AG04450 (cell line): ENCODE data around the gene NOL9. TPM values are rescaled to one million over a fixed set of nuclear protein-coding genes. Genes with fewer than 3 reads are reported as not detected.

Source experiments
- CTCF ChIA-PET: fragments of 300-600, 350-600 bp; formaldehyde crosslinking; extraction: SDS; loops from one replicate; lab custom pipeline; 2022; ENCODE audit warnings: antibody characterized with exemption, inconsistent platforms; lab: Charles Lee
- POLR2A ChIA-PET: fragments of 350-600 bp; formaldehyde crosslinking; extraction: SDS; loops from one replicate; lab custom pipeline; 2021; ENCODE audit warnings: antibody characterized with exemption, inconsistent platforms; lab: Yijun Ruan, JAX
- DNase-seq: peaks from one replicate; pipeline ENCODE4 v3.0.0-alpha.2; 2011; ENCODE audit warnings: low read depth, low spot score
- H3K27ac ChIP-seq: one replicate; pipeline ENCODE4 v1.5.1; 2012; ENCODE audit warnings: low read depth, low read length, control low read depth
- H3K27me3 ChIP-seq: one replicate; pipeline ENCODE4 v1.6.0; 2012; ENCODE audit warnings: low read length; ENCODE audit not compliant: control insufficient read depth, insufficient read depth
- H3K4me3 ChIP-seq: 2 replicates; pipeline ENCODE4 v1.5.1; 2011; ENCODE audit warnings: mild to moderate bottlenecking, low read depth, low read length, control low read depth
- H3K9me3 ChIP-seq: 2 replicates; pipeline ENCODE4 v1.5.1; 2012; ENCODE audit warnings: low read length; ENCODE audit not compliant: control insufficient read depth, insufficient read depth
- polyA plus RNA-seq: library from polyadenylated mRNA; depleted of rRNA; stranded (reverse); fragments of >200 nt; gene quantifications from 2 replicates; pipeline ENCODE4 v1.2.3, GENCODE V29; 2011
- TF ChIP-seq, protein P1 (sequence below): IDR thresholded peaks from 2 replicates; pipeline ENCODE4 v1.5.1; 2011; ENCODE audit warnings: low read depth, low read length, control low read depth, inconsistent platforms

NOL9 gene
- polyA plus RNA-seq, 1 experiment, result 23.6 TPM

DNA sequence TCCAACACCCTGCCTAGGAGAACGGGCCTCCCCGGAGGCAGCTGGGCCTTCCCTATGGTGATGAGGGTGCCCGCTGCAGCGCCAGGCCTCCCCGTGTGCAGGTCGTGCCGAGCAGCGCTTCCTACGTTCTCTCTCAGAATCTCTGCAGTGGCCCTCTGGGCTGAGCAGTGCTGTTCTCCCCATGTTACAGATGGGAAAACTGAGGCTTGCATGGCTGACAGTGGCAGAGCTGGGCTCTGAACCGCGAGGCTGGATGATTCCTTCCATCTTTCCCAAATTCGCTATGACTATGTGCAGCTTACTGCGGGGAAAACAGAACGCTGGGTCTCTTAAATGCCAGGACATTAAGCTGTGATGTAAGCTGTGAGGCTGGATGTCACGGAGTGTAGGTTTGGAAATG, 39.5 kb upstream of the NOL9 start:
- TF ChIP-seq, protein P1, sequence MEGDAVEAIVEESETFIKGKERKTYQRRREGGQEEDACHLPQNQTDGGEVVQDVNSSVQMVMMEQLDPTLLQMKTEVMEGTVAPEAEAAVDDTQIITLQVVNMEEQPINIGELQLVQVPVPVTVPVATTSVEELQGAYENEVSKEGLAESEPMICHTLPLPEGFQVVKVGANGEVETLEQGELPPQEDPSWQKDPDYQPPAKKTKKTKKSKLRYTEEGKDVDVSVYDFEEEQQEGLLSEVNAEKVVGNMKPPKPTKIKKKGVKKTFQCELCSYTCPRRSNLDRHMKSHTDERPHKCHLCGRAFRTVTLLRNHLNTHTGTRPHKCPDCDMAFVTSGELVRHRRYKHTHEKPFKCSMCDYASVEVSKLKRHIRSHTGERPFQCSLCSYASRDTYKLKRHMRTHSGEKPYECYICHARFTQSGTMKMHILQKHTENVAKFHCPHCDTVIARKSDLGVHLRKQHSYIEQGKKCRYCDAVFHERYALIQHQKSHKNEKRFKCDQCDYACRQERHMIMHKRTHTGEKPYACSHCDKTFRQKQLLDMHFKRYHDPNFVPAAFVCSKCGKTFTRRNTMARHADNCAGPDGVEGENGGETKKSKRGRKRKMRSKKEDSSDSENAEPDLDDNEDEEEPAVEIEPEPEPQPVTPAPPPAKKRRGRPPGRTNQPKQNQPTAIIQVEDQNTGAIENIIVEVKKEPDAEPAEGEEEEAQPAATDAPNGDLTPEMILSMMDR, result no peak
- H3K27ac ChIP-seq, result no peak overlapping the region
- H3K9me3 ChIP-seq, result no peaks in the 10 kb centered on the region
- H3K27me3 ChIP-seq, result no peaks in the 10 kb centered on the region
- ChIA-PET CTCF (no interaction called here), POLR2A (no interaction called here)
- no peak overlapping the region for H3K4me3 ChIP-seq
- DNase-seq, result no peak

DNA sequence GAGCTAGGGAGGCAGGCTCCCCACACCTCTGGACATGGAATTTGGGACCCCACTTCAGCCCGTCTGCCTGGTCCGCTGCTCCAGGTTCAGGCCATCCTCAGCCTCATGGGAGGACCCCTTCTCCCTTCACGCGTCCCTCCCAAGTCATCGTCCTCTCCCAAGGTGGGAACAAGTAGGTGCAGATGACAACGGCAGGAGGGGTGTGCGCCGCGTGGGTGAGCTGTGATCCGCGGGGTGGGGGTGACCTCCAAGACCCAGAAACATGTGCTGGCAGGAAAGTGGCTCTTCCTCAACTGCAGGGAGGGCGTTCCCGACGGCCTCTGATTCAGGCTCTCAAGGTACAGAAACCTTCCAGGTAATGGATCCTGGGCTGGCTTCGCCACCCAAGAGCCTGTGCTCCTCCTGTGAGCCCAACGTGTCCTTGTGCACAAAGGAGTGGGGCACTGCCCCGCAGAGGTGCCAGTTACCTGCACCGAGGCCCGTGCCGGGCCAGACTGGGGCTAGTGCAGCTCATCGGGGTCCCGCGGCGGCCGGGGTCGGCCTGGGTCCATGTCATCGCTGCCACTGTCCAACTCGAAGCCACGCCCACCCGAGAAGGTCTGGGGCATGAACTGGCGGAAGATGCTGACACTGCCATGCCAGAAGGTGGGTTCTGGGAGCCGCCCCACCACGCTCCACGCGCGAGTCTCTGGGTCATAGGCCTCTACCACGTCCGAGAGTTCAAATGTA, 38.7 kb upstream of the NOL9 start:
- no peak for DNase-seq
- ChIA-PET POLR2A (no interaction called here), CTCF (interaction anchor here (0.6 to 0.7 kb wide), 2 partner anchors 38 to 53 kb away, joined by 3 read pairs; partner anchors contain the start of gene TAS1R1)
- Histone ChIP-seq H3K27ac (no peak overlapping the region), H3K9me3 (no peaks in the 10 kb centered on the region), H3K27me3 (no peaks in the 10 kb centered on the region), H3K4me3 (no peak overlapping the region)
- TF ChIP-seq, protein P1, result no peak

DNA sequence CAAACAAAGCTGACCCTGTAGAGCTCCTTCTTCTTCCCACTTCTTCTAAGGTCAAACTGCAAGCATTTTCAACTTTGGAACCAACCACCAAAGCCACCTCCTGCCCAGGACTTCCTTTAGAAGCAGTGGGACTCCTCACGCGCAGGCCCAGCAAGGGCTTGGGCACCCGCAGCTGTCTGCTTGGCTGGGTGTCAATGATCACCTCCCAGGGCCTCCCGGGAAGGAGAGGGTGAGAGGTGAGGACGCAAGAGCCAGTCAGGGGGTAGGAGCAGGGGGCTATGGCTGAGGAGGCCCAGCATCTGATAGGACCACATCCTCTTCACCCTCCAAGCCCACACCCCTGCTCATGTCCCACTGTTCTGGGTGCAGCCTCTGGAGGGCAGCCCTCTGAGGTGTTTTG, 38.1 kb upstream of the NOL9 start:
- H3K4me3 ChIP-seq, result no peak overlapping the region
- H3K27me3 ChIP-seq, result no peaks in the 10 kb centered on the region
- no peaks in the 10 kb centered on the region for H3K9me3 ChIP-seq
- CTCF ChIA-PET, result interaction anchor here (0.6 kb wide), 1 partner anchor 54 kb away, joined by 3 read pairs; no protein-coding TSS in a partner anchor
- TF ChIP-seq, protein P1, result no peak
- DNase-seq, result no peak
- POLR2A ChIA-PET, result no interaction called here
- H3K27ac ChIP-seq, result no peak overlapping the region

DNA sequence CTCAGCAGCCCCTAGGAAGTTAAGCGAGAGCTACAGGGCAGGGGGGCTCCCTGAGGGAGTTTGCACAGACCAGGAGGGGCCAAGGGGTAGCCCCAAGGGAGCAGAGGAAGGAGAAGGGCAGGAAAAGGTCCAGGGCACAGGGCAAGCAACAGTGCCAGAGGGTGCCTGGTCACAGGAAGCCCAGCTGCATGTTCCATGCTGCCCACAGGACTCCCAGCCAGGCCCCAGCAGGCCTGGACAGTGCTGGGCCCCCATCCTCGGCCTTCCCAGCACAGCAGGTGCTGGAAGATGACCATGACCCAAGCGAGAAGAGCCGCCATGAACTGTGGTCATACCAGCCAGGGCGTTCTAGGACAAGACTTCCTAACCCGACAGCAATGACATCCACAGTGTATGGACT, 37.3 kb upstream of the NOL9 start:
- Histone ChIP-seq H3K27ac (no peak overlapping the region), H3K9me3 (no peaks in the 10 kb centered on the region), H3K27me3 (no peaks in the 10 kb centered on the region), H3K4me3 (no peak overlapping the region)
- CTCF ChIA-PET, result interaction anchor here (1.1 to 1.4 kb wide), 2 partner anchors 37 to 55 kb away, joined by 3 to 4 read pairs; partner anchors contain the start of gene NOL9
- TF ChIP-seq, protein P1, result no peak
- DNase-seq, result no peak
- POLR2A ChIA-PET, result no interaction called here

DNA sequence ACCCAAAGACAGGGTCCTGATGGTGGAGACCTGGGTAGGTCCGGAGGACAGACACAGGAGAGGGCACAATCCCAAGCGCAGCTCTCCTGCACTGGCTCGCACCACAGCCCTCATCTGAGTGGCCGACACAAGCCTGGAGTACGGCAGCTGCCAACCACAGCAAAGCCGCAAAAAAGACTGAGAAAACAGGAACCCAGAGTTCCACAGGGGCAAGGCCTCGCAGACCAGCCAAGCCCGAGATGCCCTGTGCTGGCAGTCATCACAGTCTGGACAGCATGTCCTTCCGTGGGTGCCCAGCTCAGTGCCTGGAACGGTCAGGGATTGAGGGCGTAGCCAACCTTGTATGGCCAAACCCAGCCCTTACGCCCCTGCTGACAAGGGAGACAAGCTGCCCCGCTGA, 36.9 kb upstream of the NOL9 start:
- H3K27me3 ChIP-seq, result no peaks in the 10 kb centered on the region
- POLR2A ChIA-PET, result no interaction called here
- no peak for DNase-seq
- no peaks in the 10 kb centered on the region for H3K9me3 ChIP-seq
- TF ChIP-seq, protein P1, result no peak
- CTCF ChIA-PET, result interaction anchor here (1.1 to 1.4 kb wide), 2 partner anchors 37 to 56 kb away, joined by 3 to 4 read pairs; partner anchors contain the start of gene NOL9
- H3K4me3 ChIP-seq, result no peak overlapping the region
- no peak overlapping the region for H3K27ac ChIP-seq
